ENCODE measurements around the gene ZNF226.
"Not testable (repeated sequence)": the region's sequence is repeated elsewhere in the genome, so short reads cannot be mapped to it uniquely, and the experiment has no call there.

The ZNF226 gene

DNA sequence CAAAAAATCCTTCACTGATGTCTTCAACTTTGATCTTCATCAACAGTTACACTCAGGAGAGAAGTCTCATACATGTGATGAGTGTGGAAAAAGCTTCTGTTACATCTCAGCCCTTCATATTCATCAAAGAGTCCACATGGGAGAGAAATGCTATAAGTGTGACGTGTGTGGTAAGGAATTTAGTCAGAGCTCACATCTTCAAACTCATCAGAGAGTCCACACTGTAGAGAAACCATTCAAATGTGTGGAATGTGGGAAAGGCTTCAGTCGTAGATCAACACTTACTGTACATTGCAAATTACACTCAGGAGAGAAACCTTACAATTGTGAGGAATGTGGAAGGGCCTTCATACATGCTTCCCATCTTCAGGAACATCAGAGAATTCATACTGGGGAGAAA, 8.4 kb upstream of the ZNF226 start:
- DNase-seq (ENCODE audit: low spot score): no peak
- TF ChIP-seq CTCF (IDR thresholded peaks at IDR 0.05; ENCODE audit: extremely low read depth, missing control alignments): no peak

DNA sequence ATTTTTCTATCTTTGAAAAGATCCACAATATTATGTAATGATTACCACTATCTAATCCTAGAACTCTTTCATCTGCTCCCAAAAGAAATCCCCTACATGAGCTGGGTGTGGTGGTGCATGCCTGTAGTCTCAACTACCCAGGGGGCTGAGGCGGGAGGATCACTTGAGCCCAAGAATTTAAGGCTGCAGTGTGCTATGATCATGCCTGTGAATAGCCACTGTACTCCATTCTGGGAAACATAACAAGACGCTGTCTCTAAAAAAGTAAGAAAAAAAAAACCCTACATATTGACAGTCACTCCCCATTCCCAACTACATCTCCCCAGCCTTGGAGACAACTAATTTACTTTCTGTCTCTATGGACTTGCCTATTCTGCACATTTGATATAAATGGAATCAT, 1.1 kb upstream of the ZNF226 start:
- DNase-seq (ENCODE audit: low spot score): no peak
- TF ChIP-seq CTCF (IDR thresholded peaks at IDR 0.05; ENCODE audit: extremely low read depth, missing control alignments): no peak

DNA sequence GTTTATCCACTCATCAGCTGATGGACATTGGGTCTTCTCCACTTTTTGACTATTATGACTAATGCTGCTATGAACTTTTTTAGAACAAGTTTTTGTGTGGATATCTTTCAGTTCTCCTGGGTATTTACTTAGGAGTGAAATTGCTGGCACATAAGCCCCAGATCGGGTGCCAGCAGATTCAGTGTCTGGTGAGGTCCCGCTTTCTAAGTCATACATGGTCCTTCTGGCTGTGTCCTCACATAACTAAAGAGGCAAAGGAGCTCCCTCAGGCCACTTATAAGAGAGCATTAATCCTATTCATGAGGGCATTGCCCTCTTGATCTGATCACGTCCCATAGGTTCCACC, 600 bp upstream of the ZNF226 start:
- TF ChIP-seq CTCF (IDR thresholded peaks at IDR 0.05; ENCODE audit: extremely low read depth, missing control alignments): no peak

DNA sequence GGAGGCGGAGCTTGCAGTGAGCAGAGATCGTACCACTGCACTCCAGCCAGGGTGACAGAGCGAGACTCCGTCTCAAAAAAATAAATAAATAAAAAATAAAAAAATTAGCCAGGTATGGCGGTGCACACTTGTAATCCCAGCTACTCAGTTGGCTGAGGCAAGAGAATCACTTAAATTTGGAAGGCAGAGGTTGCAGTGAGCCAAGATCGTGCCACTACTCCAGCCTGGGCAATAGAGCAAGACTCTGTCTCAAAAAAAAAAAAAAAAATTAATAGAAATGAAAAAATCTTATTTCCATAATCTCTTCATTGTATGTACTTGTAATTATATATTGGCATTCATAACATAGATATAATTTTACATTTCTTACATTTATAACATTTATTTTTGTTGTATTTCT, 5.8 kb downstream of the ZNF226 start:
- not testable (repeated sequence) for DNase-seq (ENCODE audit: low spot score)

More for the DNA sequence above, 600 bp upstream of the ZNF226 start:
- DNase-seq (ENCODE audit: low spot score): no peak

DNA sequence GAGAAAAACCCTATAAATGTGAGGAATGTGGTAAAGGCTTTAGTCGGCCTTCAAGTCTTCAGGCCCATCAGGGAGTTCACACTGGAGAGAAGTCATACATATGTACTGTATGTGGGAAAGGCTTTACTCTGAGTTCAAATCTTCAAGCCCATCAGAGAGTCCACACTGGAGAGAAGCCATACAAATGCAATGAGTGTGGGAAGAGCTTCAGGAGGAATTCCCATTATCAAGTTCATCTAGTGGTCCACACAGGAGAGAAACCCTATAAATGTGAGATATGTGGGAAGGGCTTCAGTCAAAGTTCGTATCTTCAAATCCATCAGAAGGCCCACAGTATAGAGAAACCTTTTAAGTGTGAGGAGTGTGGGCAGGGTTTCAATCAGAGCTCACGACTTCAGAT, 11.7 kb downstream of the ZNF226 start:
- no peak for TF ChIP-seq CTCF (IDR thresholded peaks at IDR 0.05; ENCODE audit: extremely low read depth, missing control alignments)
- DNase-seq (ENCODE audit: low spot score): no peak

DNA sequence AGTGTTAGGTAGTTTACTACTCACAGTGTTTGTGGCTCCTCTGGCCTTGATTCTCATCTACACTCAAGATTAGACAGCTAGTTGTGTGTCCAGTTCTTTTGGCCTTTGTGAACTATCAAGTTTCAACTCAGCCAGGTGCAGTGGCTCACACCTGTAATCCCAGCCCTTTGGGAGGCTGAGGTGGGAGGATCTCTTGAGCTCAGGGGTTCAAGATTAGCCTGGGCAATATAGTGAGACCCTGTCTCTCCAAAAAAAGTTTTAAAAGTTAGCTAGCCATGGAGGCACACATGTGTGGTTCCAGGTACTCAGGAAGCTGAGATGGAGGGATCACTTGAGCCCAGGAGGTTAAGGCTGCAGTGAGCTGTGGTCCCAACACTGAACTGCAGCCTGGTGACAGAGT, 16.1 kb downstream of the ZNF226 start:
- no peak for DNase-seq (ENCODE audit: low spot score)
- TF ChIP-seq CTCF (IDR thresholded peaks at IDR 0.05; ENCODE audit: extremely low read depth, missing control alignments): no peak

GRCh38 chr19:44182145-44182544, 17.2 kb downstream of the ZNF226 start:
- DNase-seq (ENCODE audit: low spot score): no peak
- TF ChIP-seq CTCF (IDR thresholded peaks at IDR 0.05; ENCODE audit: extremely low read depth, missing control alignments): no peak

- TF ChIP-seq CTCF (IDR thresholded peaks at IDR 0.05; ENCODE audit: extremely low read depth, missing control alignments): no peak
- no peak for DNase-seq (ENCODE audit: low spot score)
Observed at GRCh38 chr19:44190020-44190419, 25.1 kb downstream of the ZNF226 start.
